Transverse colon (tissue), 4 donors: Measurements from ENCODE around the gene WNT2B. TPM values are rescaled to one million over a fixed set of nuclear protein-coding genes. Genes with fewer than 3 reads are reported as not detected.
"Not testable (repeated sequence)": the region's sequence is repeated elsewhere in the genome, so short reads cannot be mapped to it uniquely, and the experiment has no call there.

ENCODE experiments used
- DNase-seq: peaks from one replicate; pipeline ENCODE4 v3.0.0-alpha.2; 2019
- H3K27ac ChIP-seq, 4 donors: fragments of 200-600 bp; sonication (generic); 2 replicates each; pipeline ENCODE4 v1.5.1; 2016 to 2018; ENCODE audit warnings: inconsistent platforms in 4 of 4
- H3K27me3 ChIP-seq: fragments of 200-600 bp; sonication (generic); 2 replicates; pipeline ENCODE4 v1.5.1; 2017; ENCODE audit warnings: inconsistent platforms
- H3K36me3 ChIP-seq, 4 donors: fragments of 200-600 bp; sonication (generic); 2 replicates each; pipeline ENCODE4 v1.5.1; 2017 to 2019; ENCODE audit warnings: inconsistent platforms in 4 of 4
- H3K4me1 ChIP-seq, 4 donors: fragments of 200-600 bp; sonication (generic); 2 replicates each; pipeline ENCODE4 v1.5.1; 2017 to 2020; ENCODE audit warnings: inconsistent platforms in 4 of 4
- H3K4me3 ChIP-seq, 4 donors: fragments of 200-600 bp; sonication (generic); 1 replicate in 1 of 4; 2 replicates in 3 of 4; pipeline versions ENCODE4 v1.5.1 to v1.6.1; 2017 to 2019; ENCODE audit warnings: inconsistent platforms in 4 of 4
- H3K9me3 ChIP-seq, 2 donors: fragments of 200-600 bp; sonication (generic); 2 replicates each; pipeline ENCODE4 v1.5.1; 2017 to 2019; ENCODE audit warnings: inconsistent platforms in 2 of 2
- CTCF ChIP-seq, 5 experiments: fragments of 200-600 bp in 3 of 5; fragments of 450-650 bp in 2 of 5; sonication (generic) in 3 of 5; IDR thresholded peaks; 1 replicate in 2 of 5; 2 replicates in 3 of 5; pipeline ENCODE4 v1.5.1; 2016 to 2017; ENCODE audit warnings: antibody characterized with exemption in 5 of 5, inconsistent platforms in 3 of 5, mild to moderate bottlenecking in 2 of 5, moderate library complexity in 1 of 5
- EP300 ChIP-seq: sonication (generic); formaldehyde crosslinking; IDR thresholded peaks from one replicate; pipeline ENCODE4 v1.6.1; 2017; ENCODE audit warnings: antibody characterized with exemption, low read depth
- POLR2A ChIP-seq: fragments of 450-650 bp; IDR thresholded peaks from one replicate; pipeline ENCODE4 v1.6.1; 2016; ENCODE audit warnings: antibody characterized with exemption, mild to moderate bottlenecking, moderate library complexity
- POLR2AphosphoS5 ChIP-seq, 3 donors: sonication (generic); formaldehyde crosslinking; IDR thresholded peaks; one replicate each; pipeline ENCODE4 v1.6.1; 2016; ENCODE audit warnings: antibody characterized with exemption in 3 of 3
- WGBS, 2 donors: methylation state at CpG; one replicate each; pipeline ENCODE4 v1.1.5; 2018; ENCODE audit warnings: low coverage in 1 of 2; 5-methylcytosine and 5-hydroxymethylcytosine counted together
- in situ Hi-C, 4 donors: fragments of 200-750 bp; cut with MboI; loops; one replicate each; pipeline versions ENCODE4 v1.15.0 to v1.15.1; 2017; ENCODE audit warnings: low sequenced_read_pairs in 3 of 4, low pct_ligation_motif_present in 1 of 4, low pct_unique_long_range_greater_than_20kb in 1 of 4
- intact Hi-C: fragments of 100-400 bp; cut with DNase I; formaldehyde crosslinking; loops from one replicate; pipeline ENCODE4 v1.15.1; 2023; ENCODE audit warnings: low total_unique reads
- total RNA-seq, 4 donors: library from RNA; depleted of rRNA; stranded (reverse); fragments of >200 nt; gene quantifications; one replicate each; pipeline ENCODE4 v1.1.0, GENCODE V29; 2016

The WNT2B gene
- total RNA-seq, 4 donors from 2014 or later, result 7.9 to 17.3 (median 10.0) TPM

GRCh38 chr1:112464501-112464900, 44.3 kb upstream of the WNT2B start:
- DNase-seq, result peak; percentile 43
- in situ Hi-C loops (loop anchor here in 3 of 4 donors (5.0 to 10.0 kb wide), 3 partner anchors 62 to 80 kb away; partner anchors contain the start of gene CTTNBP2NL (in 1 of the 3)), intact Hi-C loops (loop anchor here (2.0 kb wide), 1 partner anchor 76 kb away; no protein-coding TSS in a partner anchor)
- Histone ChIP-seq H3K36me3 (no peaks in the 10 kb centered on the region), H3K9me3 (no peaks in the 10 kb centered on the region), H3K4me1 (peaks cover 5 to 34% (median 15%) of the 10 kb centered on the region in 4 donors), H3K27me3 (no peaks in the 10 kb centered on the region), H3K4me3 (no peak overlapping the region), H3K27ac (peak overlapping the region; percentile 3 to 85 (median 56))
- 42% methylated on average over 4 of the region's 4 CpGs; no CpG with 5 or more reads in 1 of the 2 donors for WGBS, 2 donors
- no peak for TF ChIP-seq EP300
- no peak for TF ChIP-seq CTCF (IDR thresholded peaks at IDR 0.05)
- TF ChIP-seq POLR2A, result no peak
- TF ChIP-seq POLR2AphosphoS5 (IDR thresholded peaks at IDR 0.05), result peak in 1 of 3 donors; percentile 5

GRCh38 chr1:112465122-112465521, 43.6 kb upstream of the WNT2B start:
- in situ Hi-C loops (loop anchor here in 1 of 4 donors (10.0 kb wide), 1 partner anchor 80 kb away; no protein-coding TSS in a partner anchor), intact Hi-C loops (loop anchor here (2.0 kb wide), 1 partner anchor 76 kb away; no protein-coding TSS in a partner anchor)
- no peak for DNase-seq
- Histone ChIP-seq H3K9me3 (no peaks in the 10 kb centered on the region), H3K36me3 (no peaks in the 10 kb centered on the region), H3K4me1 (peaks cover 5 to 34% (median 15%) of the 10 kb centered on the region in 4 donors), H3K4me3 (no peak overlapping the region), H3K27ac (peak overlapping the region; percentile 46 to 85 (median 74)), H3K27me3 (no peaks in the 10 kb centered on the region)
- 56% methylated on average over 5 of the region's 5 CpGs; no CpG with 5 or more reads in 1 of the 2 donors for WGBS, 2 donors
- TF ChIP-seq POLR2AphosphoS5 (IDR thresholded peaks at IDR 0.05) (no peak), CTCF (IDR thresholded peaks at IDR 0.05) (no peak), EP300 (no peak), POLR2A (no peak)

- in situ Hi-C loops (loop anchor here in 1 of 4 donors (10.0 kb wide), 1 partner anchor 81 kb away; no protein-coding TSS in a partner anchor), intact Hi-C loops (no loop called here)
- 0% methylated on average over 31 of the region's 31 CpGs; no CpG with 5 or more reads in 1 of the 2 donors for WGBS, 2 donors
- H3K27me3 ChIP-seq, result no peaks in the 10 kb centered on the region
- peak; percentile 96 for DNase-seq
- TF ChIP-seq POLR2AphosphoS5 (IDR thresholded peaks at IDR 0.05), result peak; percentile 55 to 83 (median 82)
- TF ChIP-seq CTCF (IDR thresholded peaks at IDR 0.05), result peak; percentile 80 to 97 (median 82)
- peak; percentile 41 for TF ChIP-seq POLR2A
- no peak for TF ChIP-seq EP300
- H3K4me1 ChIP-seq, result peaks cover 5 to 30% (median 15%) of the 10 kb centered on the region in 4 donors
- peak overlapping the region; percentile 46 to 85 (median 74) for H3K27ac ChIP-seq
- no peaks in the 10 kb centered on the region for H3K36me3 ChIP-seq
- H3K4me3 ChIP-seq, result peak overlapping the region; percentile 15 to 47 (median 22)
- no peaks in the 10 kb centered on the region for H3K9me3 ChIP-seq
Observed at GRCh38 chr1:112466078-112466660, 42.6 kb upstream of the WNT2B start.

- H3K36me3 ChIP-seq, H3K9me3 ChIP-seq, intact Hi-C loops, H3K4me3 ChIP-seq, in situ Hi-C loops, H3K27ac ChIP-seq, DNase-seq, H3K27me3 ChIP-seq: not testable (repeated sequence)
- peaks cover 5 to 14% (median 7%) of the 10 kb centered on the region in 4 donors for H3K4me1 ChIP-seq
- 83 to 92% methylated on average over 4 to 7 of the region's 7 CpGs for WGBS, 2 donors
Observed at GRCh38 chr1:112470324-112470723, 38.4 kb upstream of the WNT2B start.
